Type B pancreatic cell (in vitro differentiated cells): ENCODE data around the gene BRD4. TPM values are rescaled to one million over a fixed set of nuclear protein-coding genes. Genes with fewer than 3 reads are reported as not detected.
A peak's percentile ranks its signal among the peaks of the same experiment; 100 is the strongest.

Source experiments
- DNase-seq: peaks from one replicate; pipeline ENCODE4 v3.0.0; 2021; ENCODE audit warnings: mixed read lengths; ENCODE audit not compliant: unreplicated experiment; ENCODE audit errors: extremely low spot score
- H3K27ac Mint-ChIP-seq: 2 replicates; pipeline ENCODE4 v1.8.0; 2021; ENCODE audit warnings: mild to moderate bottlenecking, mixed read lengths
- H3K27me3 Mint-ChIP-seq: 2 replicates; pipeline ENCODE4 v1.8.0; 2021; ENCODE audit warnings: mixed read lengths
- H3K36me3 Mint-ChIP-seq: 2 replicates; pipeline ENCODE4 v1.8.0; 2021; ENCODE audit warnings: mixed read lengths
- H3K4me1 Mint-ChIP-seq: one replicate; pipeline ENCODE4 v1.8.0; 2021; ENCODE audit warnings: mixed read lengths; ENCODE audit not compliant: unreplicated experiment
- H3K4me3 Mint-ChIP-seq: 2 replicates; pipeline ENCODE4 v1.8.0; 2021; ENCODE audit warnings: mild to moderate bottlenecking, mixed read lengths
- H3K9me3 Mint-ChIP-seq: 2 replicates; pipeline ENCODE4 v1.8.0; 2021; ENCODE audit warnings: mixed read lengths
- CTCF ChIP-seq: fragments of 200-600 bp; sonication (generic); conservative IDR thresholded peaks from 2 replicates; pipeline ENCODE4 v1.5.0; 2021; ENCODE audit warnings: antibody characterized with exemption, mild to moderate bottlenecking
- total RNA-seq: library from RNA; stranded (reverse); gene quantifications from 2 replicates; pipeline ENCODE4 v1.2.1, GENCODE V29; 2021; ENCODE audit warnings: low replicate concordance

The BRD4 gene
- total RNA-seq, 1 donor from 2014 or later = 123 TPM

- Mint-ChIP-seq H3K27ac (peak overlapping the region; percentile 31), H3K36me3 (peaks cover 12% of the 10 kb centered on the region)
Observed at GRCh38 chr19:15244106-15244803, 88.1 kb downstream of the BRD4 start.

GRCh38 chr19:15243236-15243957 is 88.9 kb downstream of the BRD4 start:
- Mint-ChIP-seq H3K27me3 (no peaks in the 10 kb centered on the region), H3K36me3 (peaks cover 12% of the 10 kb centered on the region), H3K4me1 (no peaks in the 10 kb centered on the region), H3K4me3 (no peak overlapping the region), H3K9me3 (no peaks in the 10 kb centered on the region), H3K27ac (no peak overlapping the region)
- no peak for TF ChIP-seq CTCF
- no peak for DNase-seq

More at GRCh38 chr19:15244106-15244803, 88.1 kb downstream of the BRD4 start:
- H3K4me1 Mint-ChIP-seq = no peaks in the 10 kb centered on the region
- no peak for TF ChIP-seq CTCF
- no peak overlapping the region for H3K4me3 Mint-ChIP-seq
- H3K27me3 Mint-ChIP-seq = no peaks in the 10 kb centered on the region
- H3K9me3 Mint-ChIP-seq = no peaks in the 10 kb centered on the region
- DNase-seq = no peak

- no peak overlapping the region for H3K4me3 Mint-ChIP-seq
- no peaks in the 10 kb centered on the region for H3K27me3 Mint-ChIP-seq
- H3K27ac Mint-ChIP-seq = no peak overlapping the region
- peaks cover 14% of the 10 kb centered on the region for H3K36me3 Mint-ChIP-seq
- DNase-seq = no peak
- H3K4me1 Mint-ChIP-seq = no peaks in the 10 kb centered on the region
- no peaks in the 10 kb centered on the region for H3K9me3 Mint-ChIP-seq
- no peak for TF ChIP-seq CTCF
Observed at GRCh38 chr19:15241259-15241910, 91.0 kb downstream of the BRD4 start.

GRCh38 chr19:15240515-15240914 is 91.8 kb downstream of the BRD4 start:
- Mint-ChIP-seq H3K4me1 (no peaks in the 10 kb centered on the region), H3K36me3 (peaks cover 18% of the 10 kb centered on the region)
- TF ChIP-seq CTCF = no peak

GRCh38 chr19:15239337-15239949 is 92.9 kb downstream of the BRD4 start:
- Mint-ChIP-seq H3K27ac (no peak overlapping the region), H3K36me3 (peaks cover 18% of the 10 kb centered on the region)
- no peak for TF ChIP-seq CTCF

More at GRCh38 chr19:15240515-15240914, 91.8 kb downstream of the BRD4 start:
- Mint-ChIP-seq H3K27me3 (no peaks in the 10 kb centered on the region), H3K9me3 (no peaks in the 10 kb centered on the region), H3K27ac (no peak overlapping the region), H3K4me3 (no peak overlapping the region)
- DNase-seq = no peak

More at GRCh38 chr19:15239337-15239949, 92.9 kb downstream of the BRD4 start:
- no peaks in the 10 kb centered on the region for H3K27me3 Mint-ChIP-seq
- no peaks in the 10 kb centered on the region for H3K9me3 Mint-ChIP-seq
- no peak overlapping the region for H3K4me3 Mint-ChIP-seq
- no peaks in the 10 kb centered on the region for H3K4me1 Mint-ChIP-seq
- no peak for DNase-seq
